Vagina (tissue), 2 donors: Measurements from ENCODE around the gene SBSN. TPM values are rescaled to one million over a fixed set of nuclear protein-coding genes. Genes with fewer than 3 reads are reported as not detected.

Source experiments
- DNase-seq, 2 donors: peaks; one replicate each; pipeline ENCODE4 v3.0.0-alpha.2; 2017; ENCODE audit errors: extremely low spot score in 2 of 2
- H3K27ac ChIP-seq: fragments of 200-600 bp; sonication (generic); one replicate; pipeline ENCODE4 v1.5.1; 2019
- H3K27me3 ChIP-seq: fragments of 200-600 bp; sonication (generic); one replicate; pipeline ENCODE4 v1.5.1; 2019
- H3K36me3 ChIP-seq, 2 donors: fragments of 200-600 bp; sonication (generic); one replicate each; pipeline ENCODE4 v1.5.1; 2017 to 2019
- H3K4me1 ChIP-seq: fragments of 200-600 bp; sonication (generic); one replicate; pipeline ENCODE4 v1.5.1; 2019
- H3K4me3 ChIP-seq, 2 donors: fragments of 200-600 bp; sonication (generic); 1 replicate in 1 of 2; 2 replicates in 1 of 2; pipeline ENCODE4 v1.5.1; 2016 to 2019
- H3K9me3 ChIP-seq: fragments of 200-600 bp; sonication (generic); one replicate; pipeline ENCODE4 v1.5.1; 2019
- POLR2A ChIP-seq, 2 donors: fragments of 450-650 bp; IDR thresholded peaks; one replicate each; pipeline ENCODE4 v1.6.1; 2017; ENCODE audit warnings: antibody characterized with exemption in 2 of 2, mild to moderate bottlenecking in 2 of 2, moderate library complexity in 2 of 2
- POLR2AphosphoS5 ChIP-seq, 2 donors: sonication (generic); formaldehyde crosslinking; IDR thresholded peaks; one replicate each; pipeline ENCODE4 v1.9.0; 2017; ENCODE audit warnings: antibody characterized with exemption in 2 of 2, mild to moderate bottlenecking in 2 of 2, low read depth in 1 of 2; ENCODE audit not compliant: insufficient read depth in 1 of 2
- intact Hi-C: fragments of 100-400 bp; cut with DNase I; formaldehyde crosslinking; loops from one replicate; pipeline ENCODE4 v1.15.1; 2023
- total RNA-seq: library from RNA; depleted of rRNA; stranded (reverse); fragments of >200 nt; gene quantifications from one replicate; pipeline ENCODE4 v1.2.3, GENCODE V29; 2016
- TF ChIP-seq, protein P1 (sequence below), 3 experiments: fragments of 450-650 bp in 2 of 3; fragments of 200-600 bp in 1 of 3; sonication (generic) in 1 of 3; IDR thresholded peaks; one replicate each; pipeline ENCODE4 v1.5.1; 2017 to 2019; ENCODE audit warnings: antibody characterized with exemption in 3 of 3, mild to moderate bottlenecking in 2 of 3, moderate library complexity in 2 of 3

SBSN gene
- total RNA-seq, 1 donor from 2014 or later: 162 TPM

DNA sequence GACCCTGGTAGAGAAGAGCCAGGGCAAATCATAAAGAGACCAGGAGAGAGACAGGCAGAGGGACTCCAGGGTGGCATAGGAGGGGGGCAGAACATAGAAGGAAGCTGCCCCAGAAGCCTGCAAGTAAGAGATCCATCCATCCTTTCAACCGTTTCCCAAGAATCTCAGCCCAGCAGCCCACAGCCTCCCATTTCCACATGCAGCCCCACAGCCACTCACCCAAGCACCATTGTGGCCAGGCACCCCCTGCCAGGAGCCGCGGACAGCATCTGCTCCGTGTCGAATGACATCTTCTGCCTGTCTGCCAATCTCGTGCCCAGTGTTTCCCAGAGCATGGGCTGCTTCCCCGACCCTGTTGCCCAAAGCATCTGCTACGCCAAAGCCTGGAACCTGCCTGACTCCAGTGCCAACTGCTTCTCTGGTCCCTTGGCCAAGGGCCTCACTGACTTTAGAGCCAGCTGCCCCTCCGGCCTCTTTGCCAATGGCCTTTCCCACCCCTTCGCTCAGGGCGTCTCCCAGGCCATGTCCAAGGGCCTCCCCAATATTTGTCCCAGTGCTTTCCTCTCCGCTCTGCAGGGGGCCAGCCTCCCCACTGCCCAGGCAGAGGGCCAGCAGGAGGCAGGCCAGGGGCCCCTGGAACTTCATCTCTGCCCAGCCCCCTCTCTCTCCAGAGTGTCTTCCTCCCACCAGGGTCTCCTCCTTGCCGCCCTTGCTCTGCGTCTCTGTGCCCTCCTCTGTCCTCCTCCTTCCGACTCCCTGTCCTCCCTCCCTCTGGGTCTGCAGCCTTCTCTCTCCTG lies 15.1 kb downstream of the SBSN start:
- DNase-seq: no peak
- peak in 1 of 2 donors; percentile 44 for TF ChIP-seq POLR2AphosphoS5 (IDR thresholded peaks at IDR 0.05; ENCODE audit: insufficient read depth in 1 of 2, low read depth in 1 of 2)
- TF ChIP-seq, protein P1, sequence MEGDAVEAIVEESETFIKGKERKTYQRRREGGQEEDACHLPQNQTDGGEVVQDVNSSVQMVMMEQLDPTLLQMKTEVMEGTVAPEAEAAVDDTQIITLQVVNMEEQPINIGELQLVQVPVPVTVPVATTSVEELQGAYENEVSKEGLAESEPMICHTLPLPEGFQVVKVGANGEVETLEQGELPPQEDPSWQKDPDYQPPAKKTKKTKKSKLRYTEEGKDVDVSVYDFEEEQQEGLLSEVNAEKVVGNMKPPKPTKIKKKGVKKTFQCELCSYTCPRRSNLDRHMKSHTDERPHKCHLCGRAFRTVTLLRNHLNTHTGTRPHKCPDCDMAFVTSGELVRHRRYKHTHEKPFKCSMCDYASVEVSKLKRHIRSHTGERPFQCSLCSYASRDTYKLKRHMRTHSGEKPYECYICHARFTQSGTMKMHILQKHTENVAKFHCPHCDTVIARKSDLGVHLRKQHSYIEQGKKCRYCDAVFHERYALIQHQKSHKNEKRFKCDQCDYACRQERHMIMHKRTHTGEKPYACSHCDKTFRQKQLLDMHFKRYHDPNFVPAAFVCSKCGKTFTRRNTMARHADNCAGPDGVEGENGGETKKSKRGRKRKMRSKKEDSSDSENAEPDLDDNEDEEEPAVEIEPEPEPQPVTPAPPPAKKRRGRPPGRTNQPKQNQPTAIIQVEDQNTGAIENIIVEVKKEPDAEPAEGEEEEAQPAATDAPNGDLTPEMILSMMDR (IDR thresholded peaks at IDR 0.05): no peak
- no peak for TF ChIP-seq POLR2A (IDR thresholded peaks at IDR 0.05)
- Histone ChIP-seq H3K4me1 (peaks cover 33% of the 10 kb centered on the region), H3K27me3 (no peaks in the 10 kb centered on the region), H3K27ac (no peak overlapping the region), H3K9me3 (no peaks in the 10 kb centered on the region), H3K4me3 (no peak overlapping the region), H3K36me3 (no peaks in the 10 kb centered on the region)
- intact Hi-C loops: no loop called here

DNA sequence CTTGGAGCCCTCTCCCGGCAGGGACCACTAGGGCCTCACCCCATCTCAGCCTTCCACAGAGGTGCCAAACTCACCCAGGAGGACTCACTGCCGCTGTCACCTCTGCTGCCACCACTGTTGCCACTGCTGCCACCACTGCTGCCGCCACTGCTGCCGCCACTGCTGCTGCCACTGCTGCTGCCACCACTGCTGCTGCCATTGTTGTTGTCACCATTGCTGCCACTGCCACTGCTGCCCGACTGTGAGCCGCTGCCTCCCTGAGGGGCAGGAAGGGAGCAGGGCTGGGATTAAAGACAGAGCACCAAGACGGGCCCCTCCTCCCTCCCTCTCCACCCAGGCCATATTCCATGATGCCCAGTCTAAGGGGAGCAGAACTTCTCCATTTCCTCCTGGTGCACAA lies 16.8 kb downstream of the SBSN start:
- intact Hi-C loops: no loop called here
- DNase-seq: no peak
- H3K36me3 ChIP-seq: no peaks in the 10 kb centered on the region
- H3K27me3 ChIP-seq: no peaks in the 10 kb centered on the region
- H3K27ac ChIP-seq: no peak overlapping the region
- no peaks in the 10 kb centered on the region for H3K9me3 ChIP-seq
- H3K4me3 ChIP-seq: no peak overlapping the region
- peaks cover 31% of the 10 kb centered on the region for H3K4me1 ChIP-seq
- TF ChIP-seq, protein P1 (IDR thresholded peaks at IDR 0.05): no peak
- TF ChIP-seq POLR2AphosphoS5 (IDR thresholded peaks at IDR 0.05; ENCODE audit: insufficient read depth in 1 of 2, low read depth in 1 of 2) (no peak), POLR2A (IDR thresholded peaks at IDR 0.05) (no peak)

DNA sequence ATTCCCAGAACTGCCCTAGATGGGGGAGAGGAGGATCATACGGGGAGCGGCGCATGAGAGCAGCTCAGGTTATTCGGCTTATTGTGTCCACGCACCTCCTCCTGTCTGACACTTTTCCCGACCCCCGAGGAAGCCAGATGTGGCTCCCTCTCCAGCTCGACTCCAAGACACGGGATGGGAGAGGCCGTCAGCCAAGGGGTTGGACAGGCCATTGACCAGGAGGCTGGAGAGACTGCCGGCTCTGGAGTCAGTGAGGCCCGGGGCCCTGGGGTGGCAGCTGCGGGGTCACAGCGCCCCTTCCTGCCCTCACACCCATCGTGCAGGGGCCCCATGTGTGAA lies 17.5 kb downstream of the SBSN start:
- TF ChIP-seq POLR2A (IDR thresholded peaks at IDR 0.05) (no peak), POLR2AphosphoS5 (IDR thresholded peaks at IDR 0.05; ENCODE audit: insufficient read depth in 1 of 2, low read depth in 1 of 2) (no peak)
- TF ChIP-seq, protein P1 (IDR thresholded peaks at IDR 0.05): no peak
- H3K27ac ChIP-seq: peak overlapping the region; percentile 72
- no peak for DNase-seq
- H3K9me3 ChIP-seq: no peaks in the 10 kb centered on the region
- peak overlapping the region in 1 of 2 donors; percentile 47 for H3K4me3 ChIP-seq
- H3K36me3 ChIP-seq: no peaks in the 10 kb centered on the region
- peaks cover 31% of the 10 kb centered on the region for H3K4me1 ChIP-seq
- intact Hi-C loops: no loop called here
- no peaks in the 10 kb centered on the region for H3K27me3 ChIP-seq

DNA sequence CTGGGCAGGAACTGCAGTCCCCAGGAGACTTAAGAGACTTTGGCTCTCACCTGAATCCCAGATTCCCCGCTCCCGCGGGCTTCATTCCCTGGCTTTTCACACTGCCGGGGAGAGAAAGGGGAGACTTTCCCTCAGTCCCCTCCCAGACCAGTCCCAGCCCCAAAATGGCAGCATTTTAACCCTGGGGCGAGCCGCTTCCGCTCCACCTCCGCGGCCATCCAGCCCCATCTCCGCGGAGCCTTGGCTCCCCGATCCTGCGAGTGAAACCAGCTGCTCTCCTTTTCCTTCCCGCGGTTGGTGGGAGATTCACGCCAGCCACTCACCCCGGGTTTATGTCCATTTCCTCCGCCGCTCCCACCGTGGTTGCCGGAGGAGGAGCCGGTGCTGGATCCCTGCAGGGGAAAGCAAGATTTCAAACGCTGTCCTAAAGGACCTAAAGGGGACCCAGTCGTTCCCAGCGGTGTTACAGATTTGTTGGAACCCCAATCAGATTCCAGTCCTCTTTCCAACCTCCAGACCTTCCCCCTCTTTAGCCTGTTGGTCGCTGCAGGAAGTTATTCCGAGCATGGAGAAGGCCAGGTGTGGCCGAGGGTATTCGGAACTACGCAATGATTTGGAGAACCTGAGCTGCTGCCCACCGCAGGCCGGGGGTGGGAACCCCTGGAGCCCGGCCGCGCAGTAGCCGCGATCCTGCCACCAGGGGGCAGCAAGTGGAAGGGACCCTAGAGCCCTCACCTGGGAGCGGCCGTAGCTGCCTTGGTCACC lies 18.1 kb downstream of the SBSN start:
- no peaks in the 10 kb centered on the region for H3K9me3 ChIP-seq
- peak overlapping the region; percentile 72 for H3K27ac ChIP-seq
- H3K36me3 ChIP-seq: no peaks in the 10 kb centered on the region
- H3K27me3 ChIP-seq: no peaks in the 10 kb centered on the region
- TF ChIP-seq POLR2AphosphoS5 (IDR thresholded peaks at IDR 0.05; ENCODE audit: insufficient read depth in 1 of 2, low read depth in 1 of 2) (peak; percentile 27 to 63), POLR2A (IDR thresholded peaks at IDR 0.05) (no peak)
- TF ChIP-seq, protein P1 (IDR thresholded peaks at IDR 0.05): peak; percentile 58 to 98 (median 90)
- intact Hi-C loops: no loop called here
- DNase-seq: no peak
- peak overlapping the region; percentile 40 to 47 for H3K4me3 ChIP-seq
- peaks cover 31% of the 10 kb centered on the region for H3K4me1 ChIP-seq
